T-helper 2 cell (primary cell): ENCODE results near the gene GTF3C6.
"Not testable (repeated sequence)": the region's sequence is repeated elsewhere in the genome, so short reads cannot be mapped to it uniquely, and the experiment has no call there.

ENCODE experiments used
- DNase-seq, 5 experiments: peaks; one replicate each; pipeline versions ENCODE4 v3.0.0 to v3.0.0-alpha.2; 2012 to 2022
- total RNA-seq, 2 donors: gene quantifications; one replicate each; lab custom pipeline; 2026; lab: John Stamatoyannopoulos, UW

The GTF3C6 gene
- total RNA-seq = 10.6 to 19.7 reads per million in 2 donors

- DNase-seq = peak; percentile 88 to 97 (median 88)
These were observed at the start of gene GTF3C6 for GRCh38 chr6:110958329-110959192. TSS of gene GTF3C6 (plus strand) at chr6:110958706. CDS start at chr6:110958770, 64 bp downstream.

- DNase-seq = no peak
These were observed 27.7 kb upstream of the GTF3C6 start for GRCh38 chr6:110930781-110931180.

GRCh38 chr6:110933912-110934311, 24.6 kb upstream of the GTF3C6 start:
- no peak for DNase-seq

- no peak for DNase-seq
These were observed 24.1 kb upstream of the GTF3C6 start for GRCh38 chr6:110934381-110934898.

GRCh38 chr6:110935171-110935570, 23.3 kb upstream of the GTF3C6 start:
- DNase-seq = no peak

- no peak for DNase-seq
These were observed 20.3 kb upstream of the GTF3C6 start for GRCh38 chr6:110938171-110938570.

- peak in 1 of 5 experiments; percentile 75 for DNase-seq
These were observed 18.9 kb upstream of the GTF3C6 start for GRCh38 chr6:110939429-110940200.

GRCh38 chr6:110944681-110945151, 13.8 kb upstream of the GTF3C6 start:
- DNase-seq = peak in 2 of 5 experiments; percentile 10 to 97

GRCh38 chr6:110946498-110946897, 12.0 kb upstream of the GTF3C6 start:
- DNase-seq = no peak

GRCh38 chr6:110949679-110950285, 8.7 kb upstream of the GTF3C6 start:
- peak in 1 of 5 experiments; percentile 60 for DNase-seq

GRCh38 chr6:110950440-110950839, 8.1 kb upstream of the GTF3C6 start:
- no peak for DNase-seq

- no peak for DNase-seq
These were observed 7.5 kb upstream of the GTF3C6 start for GRCh38 chr6:110951008-110951407.

GRCh38 chr6:110951986-110952794, 6.3 kb upstream of the GTF3C6 start:
- DNase-seq = no peak

- DNase-seq = no peak
These were observed 4.7 kb upstream of the GTF3C6 start for GRCh38 chr6:110953633-110954303.

- peak in 1 of 5 experiments; percentile 53 for DNase-seq
These were observed 1.5 kb downstream of the GTF3C6 start for GRCh38 chr6:110960014-110960390.

- not testable (repeated sequence) for DNase-seq
These were observed 4.1 kb downstream of the GTF3C6 start for GRCh38 chr6:110962636-110963035.

- DNase-seq = no peak
These were observed 7.2 kb downstream of the GTF3C6 start for GRCh38 chr6:110965629-110966229.

- DNase-seq = not testable (repeated sequence)
These were observed 10.2 kb downstream of the GTF3C6 start for GRCh38 chr6:110968661-110969060.

GRCh38 chr6:110971468-110971867, 13.0 kb downstream of the GTF3C6 start:
- DNase-seq = no peak

GRCh38 chr6:110976575-110976974, 18.1 kb downstream of the GTF3C6 start:
- no peak for DNase-seq
